Fibroblast of lung (primary cell): ENCODE results near the gene CELSR2.

Experiments
- CTCF ChIP-seq, 2 donors: IDR thresholded peaks in 1 of 2; conservative IDR thresholded peaks in 1 of 2; 1 replicate in 1 of 2; 2 replicates in 1 of 2; pipeline ENCODE4 v1.5.1; 2011 to 2012; ENCODE audit warnings: low read length in 2 of 2, control low read depth in 1 of 2, inconsistent platforms in 1 of 2, low read depth in 1 of 2, mild to moderate bottlenecking in 1 of 2
- EZH2 ChIP-seq: IDR thresholded peaks from 2 replicates; pipeline ENCODE4 v1.5.1; 2012; ENCODE audit warnings: low read length, control low read depth, mild to moderate bottlenecking; ENCODE audit errors: missing control alignments

- TF ChIP-seq CTCF (conservative IDR thresholded peaks at IDR 0.05 in 1 of 2, IDR thresholded peaks at IDR 0.05 in 1 of 2; ENCODE audit: low read depth in 1 of 2, low read length in 2 of 2) (no peak), EZH2 (no peak)
Observed at GRCh38 chr1:109270623-109271317, 21.4 kb downstream of the CELSR2 start.
